Measurements from ENCODE around the gene FGD6.

The FGD6 gene

DNA sequence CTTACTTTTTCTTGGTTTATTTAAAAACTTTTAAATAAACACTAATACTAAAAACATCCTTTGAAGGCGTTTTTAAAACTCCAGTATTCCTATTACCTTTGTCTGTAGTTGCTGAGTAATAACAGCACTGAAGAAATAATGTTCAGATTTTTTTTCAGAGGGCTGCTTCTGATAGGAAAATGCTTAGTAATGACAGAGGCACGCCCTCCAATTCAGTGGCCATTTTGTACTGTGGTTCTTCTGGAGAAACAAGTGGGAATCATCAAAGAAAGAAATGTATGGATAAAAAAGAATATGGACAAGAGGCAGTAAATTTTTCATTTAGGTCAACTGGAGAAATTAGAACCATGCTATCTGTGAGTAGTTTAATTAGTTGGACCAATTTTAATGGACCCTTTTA, 13.9 kb upstream of the FGD6 start:
- no peak for DNase-seq (ENCODE audit: low read depth, low spot score)
- H3K9me3 ChIP-seq (ENCODE audit: insufficient read depth, low read length): peaks cover 17% of the 10 kb centered on the region
- H3K4me1 ChIP-seq (ENCODE audit: insufficient read depth, insufficient read length): no peaks in the 10 kb centered on the region
- H3K27me3 ChIP-seq (ENCODE audit: insufficient read depth, insufficient read length): no peaks in the 10 kb centered on the region
- TF ChIP-seq YY1 (IDR thresholded peaks at IDR 0.05; ENCODE audit: insufficient read depth, insufficient read length) (no peak), SUZ12 (IDR thresholded peaks at IDR 0.05; ENCODE audit: extremely low read depth, insufficient read depth, insufficient read length) (no peak), ZNF274 (IDR thresholded peaks at IDR 0.05; ENCODE audit: low read depth, low read length) (no peak)
- H3K36me3 ChIP-seq (ENCODE audit: insufficient read depth, insufficient read length, low read length): peaks cover 11% of the 10 kb centered on the region
- H3K4me3 ChIP-seq (ENCODE audit: insufficient read length, low read depth): no peak overlapping the region
- H3K9ac ChIP-seq (ENCODE audit: insufficient read length, low read depth): no peak overlapping the region

DNA sequence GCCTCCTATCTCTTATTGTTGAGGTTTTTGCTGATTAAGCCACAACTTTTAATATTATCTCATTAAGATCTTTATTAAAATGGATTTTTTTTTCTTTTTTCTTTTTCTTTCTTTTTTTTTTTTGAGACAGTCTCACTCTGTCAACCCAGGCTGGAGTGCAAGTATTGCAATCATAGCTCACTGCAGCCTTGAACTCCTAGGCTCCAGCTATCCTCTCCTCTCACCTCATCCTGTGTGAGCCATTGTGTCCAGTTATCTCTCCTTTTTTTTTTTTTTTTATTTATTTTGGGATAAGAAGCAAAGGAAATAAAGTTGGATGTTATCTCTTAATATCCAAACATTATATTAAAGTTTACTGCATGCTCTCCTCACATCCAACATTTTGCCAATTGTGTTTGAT, 13.0 kb upstream of the FGD6 start:
- no peak for DNase-seq (ENCODE audit: low read depth, low spot score)
- TF ChIP-seq SUZ12 (IDR thresholded peaks at IDR 0.05; ENCODE audit: extremely low read depth, insufficient read depth, insufficient read length) (no peak), ZNF274 (IDR thresholded peaks at IDR 0.05; ENCODE audit: low read depth, low read length) (no peak), YY1 (IDR thresholded peaks at IDR 0.05; ENCODE audit: insufficient read depth, insufficient read length) (no peak)

DNA sequence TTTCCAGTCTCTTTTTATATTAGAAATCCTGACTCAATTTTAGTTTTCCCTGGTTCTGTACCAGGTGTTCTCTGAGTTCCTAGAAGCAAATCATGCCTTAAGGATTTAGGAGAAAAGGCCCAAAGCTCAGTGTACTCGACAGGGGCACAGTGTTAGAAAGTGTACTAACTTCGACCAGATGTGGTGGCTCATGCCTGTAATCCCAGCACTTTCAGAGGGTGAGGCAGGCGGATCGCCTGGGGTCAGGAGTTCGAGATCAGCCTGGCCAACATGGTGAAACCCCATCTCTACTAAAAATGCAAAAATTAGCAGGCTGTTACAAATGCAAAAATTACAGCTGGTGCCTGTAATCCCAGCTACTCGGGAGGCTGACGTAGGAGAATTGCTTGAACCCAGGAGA, 12.4 kb upstream of the FGD6 start:
- Histone ChIP-seq H3K9ac (ENCODE audit: insufficient read length, low read depth) (no peak overlapping the region), H3K36me3 (ENCODE audit: insufficient read depth, insufficient read length, low read length) (peaks cover 23% of the 10 kb centered on the region), H3K9me3 (ENCODE audit: insufficient read depth, low read length) (peaks cover 13% of the 10 kb centered on the region), H3K4me3 (ENCODE audit: insufficient read length, low read depth) (no peak overlapping the region), H3K27me3 (ENCODE audit: insufficient read depth, insufficient read length) (no peaks in the 10 kb centered on the region), H3K4me1 (ENCODE audit: insufficient read depth, insufficient read length) (no peaks in the 10 kb centered on the region)
- TF ChIP-seq YY1 (IDR thresholded peaks at IDR 0.05; ENCODE audit: insufficient read depth, insufficient read length) (no peak), ZNF274 (IDR thresholded peaks at IDR 0.05; ENCODE audit: low read depth, low read length) (no peak), SUZ12 (IDR thresholded peaks at IDR 0.05; ENCODE audit: extremely low read depth, insufficient read depth, insufficient read length) (no peak)
- DNase-seq (ENCODE audit: low read depth, low spot score): no peak

More for the DNA sequence above, 13.0 kb upstream of the FGD6 start:
- H3K36me3 ChIP-seq (ENCODE audit: insufficient read depth, insufficient read length, low read length): peaks cover 16% of the 10 kb centered on the region
- no peaks in the 10 kb centered on the region for H3K27me3 ChIP-seq (ENCODE audit: insufficient read depth, insufficient read length)
- H3K4me1 ChIP-seq (ENCODE audit: insufficient read depth, insufficient read length): no peaks in the 10 kb centered on the region
- H3K4me3 ChIP-seq (ENCODE audit: insufficient read length, low read depth): no peak overlapping the region
- H3K9me3 ChIP-seq (ENCODE audit: insufficient read depth, low read length): peaks cover 14% of the 10 kb centered on the region
- H3K9ac ChIP-seq (ENCODE audit: insufficient read length, low read depth): no peak overlapping the region

DNA sequence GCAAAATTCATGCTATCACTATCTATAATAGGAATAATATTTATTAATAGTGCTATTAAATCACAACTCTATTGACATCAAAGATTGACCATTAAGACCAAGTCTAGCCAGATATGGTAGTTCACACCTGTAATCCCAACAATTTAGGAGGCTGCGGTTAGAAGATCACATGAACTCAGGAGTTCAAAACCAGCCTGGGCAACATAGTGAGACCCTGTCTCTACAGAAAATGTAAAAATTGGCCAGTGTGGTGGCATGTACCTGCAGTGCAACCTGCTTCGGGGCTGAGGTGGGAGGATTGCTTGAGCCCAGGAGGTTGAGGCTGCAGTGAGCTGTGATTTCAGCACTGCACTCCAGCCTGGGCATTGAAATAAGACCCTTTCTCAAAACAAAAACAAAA, 11.3 kb upstream of the FGD6 start:
- Histone ChIP-seq H3K36me3 (ENCODE audit: insufficient read depth, insufficient read length, low read length) (peaks cover 27% of the 10 kb centered on the region), H3K27me3 (ENCODE audit: insufficient read depth, insufficient read length) (no peaks in the 10 kb centered on the region), H3K4me1 (ENCODE audit: insufficient read depth, insufficient read length) (no peaks in the 10 kb centered on the region), H3K9ac (ENCODE audit: insufficient read length, low read depth) (no peak overlapping the region), H3K4me3 (ENCODE audit: insufficient read length, low read depth) (no peak overlapping the region), H3K9me3 (ENCODE audit: insufficient read depth, low read length) (peaks cover 3% of the 10 kb centered on the region)
- no peak for DNase-seq (ENCODE audit: low read depth, low spot score)
- TF ChIP-seq YY1 (IDR thresholded peaks at IDR 0.05; ENCODE audit: insufficient read depth, insufficient read length) (no peak), ZNF274 (IDR thresholded peaks at IDR 0.05; ENCODE audit: low read depth, low read length) (no peak), SUZ12 (IDR thresholded peaks at IDR 0.05; ENCODE audit: extremely low read depth, insufficient read depth, insufficient read length) (no peak)

DNA sequence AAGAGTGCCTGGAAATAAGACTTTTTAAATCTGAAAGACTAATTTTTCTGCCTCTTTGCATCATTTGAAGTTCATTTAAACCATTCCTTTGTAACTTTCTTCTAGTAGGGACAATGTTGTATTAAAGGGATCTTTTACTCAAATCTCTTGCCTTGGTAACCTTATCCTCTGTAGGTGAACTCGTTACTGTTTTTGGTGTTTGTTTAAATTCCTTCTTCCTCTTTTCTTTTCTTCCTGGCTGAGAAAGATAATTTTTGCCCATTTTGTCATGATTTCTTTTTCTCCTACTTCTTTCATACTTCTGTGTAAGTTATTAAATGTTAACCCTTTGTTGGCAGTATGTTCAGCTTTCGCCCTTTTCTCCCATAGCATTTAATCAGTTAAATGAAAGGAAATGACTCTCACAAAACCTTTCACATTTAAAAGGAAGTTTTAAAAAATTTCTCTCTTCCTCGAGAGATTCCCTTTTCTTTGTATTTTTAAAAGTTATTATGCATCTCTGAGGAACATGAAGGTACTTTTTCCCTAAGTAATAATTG, 10.6 kb upstream of the FGD6 start:
- DNase-seq (ENCODE audit: low read depth, low spot score): no peak

DNA sequence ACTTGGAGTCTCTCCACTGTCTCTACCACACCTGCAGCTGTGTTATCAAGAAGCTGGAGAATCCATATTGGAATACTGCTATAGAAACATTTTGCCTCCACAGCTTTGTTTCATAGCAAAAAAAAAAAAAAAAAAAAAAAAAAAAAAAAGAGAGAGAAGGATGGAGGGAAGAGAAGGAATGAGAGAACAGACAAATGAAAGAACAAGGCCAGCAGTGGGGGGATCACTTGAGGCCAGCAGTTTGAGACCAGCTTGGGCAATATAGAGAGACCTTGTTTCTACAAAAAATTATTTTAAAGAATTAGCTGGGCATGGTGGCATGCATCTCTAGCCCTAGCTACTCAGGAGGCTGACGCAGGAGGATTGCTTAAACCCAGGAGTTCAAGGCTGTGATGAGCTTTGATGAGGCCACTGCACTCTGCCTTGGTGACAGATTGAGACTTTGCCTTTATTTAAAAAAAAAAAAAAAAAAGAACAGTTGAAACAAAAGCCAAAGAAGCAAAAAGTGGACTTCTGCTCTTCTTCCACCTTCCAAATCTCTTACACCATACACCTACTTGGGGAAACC, 8.5 kb upstream of the FGD6 start:
- Histone ChIP-seq H3K36me3 (ENCODE audit: insufficient read depth, insufficient read length, low read length) (peaks cover 22% of the 10 kb centered on the region), H3K4me1 (ENCODE audit: insufficient read depth, insufficient read length) (no peaks in the 10 kb centered on the region)
- no peak for DNase-seq (ENCODE audit: low read depth, low spot score)

More for the DNA sequence above, 10.6 kb upstream of the FGD6 start:
- Histone ChIP-seq H3K4me1 (ENCODE audit: insufficient read depth, insufficient read length) (no peaks in the 10 kb centered on the region), H3K9ac (ENCODE audit: insufficient read length, low read depth) (no peak overlapping the region), H3K9me3 (ENCODE audit: insufficient read depth, low read length) (no peaks in the 10 kb centered on the region), H3K4me3 (ENCODE audit: insufficient read length, low read depth) (no peak overlapping the region), H3K36me3 (ENCODE audit: insufficient read depth, insufficient read length, low read length) (peaks cover 27% of the 10 kb centered on the region), H3K27me3 (ENCODE audit: insufficient read depth, insufficient read length) (no peaks in the 10 kb centered on the region)
- TF ChIP-seq ZNF274 (IDR thresholded peaks at IDR 0.05; ENCODE audit: low read depth, low read length) (no peak), YY1 (IDR thresholded peaks at IDR 0.05; ENCODE audit: insufficient read depth, insufficient read length) (no peak), SUZ12 (IDR thresholded peaks at IDR 0.05; ENCODE audit: extremely low read depth, insufficient read depth, insufficient read length) (no peak)

DNA sequence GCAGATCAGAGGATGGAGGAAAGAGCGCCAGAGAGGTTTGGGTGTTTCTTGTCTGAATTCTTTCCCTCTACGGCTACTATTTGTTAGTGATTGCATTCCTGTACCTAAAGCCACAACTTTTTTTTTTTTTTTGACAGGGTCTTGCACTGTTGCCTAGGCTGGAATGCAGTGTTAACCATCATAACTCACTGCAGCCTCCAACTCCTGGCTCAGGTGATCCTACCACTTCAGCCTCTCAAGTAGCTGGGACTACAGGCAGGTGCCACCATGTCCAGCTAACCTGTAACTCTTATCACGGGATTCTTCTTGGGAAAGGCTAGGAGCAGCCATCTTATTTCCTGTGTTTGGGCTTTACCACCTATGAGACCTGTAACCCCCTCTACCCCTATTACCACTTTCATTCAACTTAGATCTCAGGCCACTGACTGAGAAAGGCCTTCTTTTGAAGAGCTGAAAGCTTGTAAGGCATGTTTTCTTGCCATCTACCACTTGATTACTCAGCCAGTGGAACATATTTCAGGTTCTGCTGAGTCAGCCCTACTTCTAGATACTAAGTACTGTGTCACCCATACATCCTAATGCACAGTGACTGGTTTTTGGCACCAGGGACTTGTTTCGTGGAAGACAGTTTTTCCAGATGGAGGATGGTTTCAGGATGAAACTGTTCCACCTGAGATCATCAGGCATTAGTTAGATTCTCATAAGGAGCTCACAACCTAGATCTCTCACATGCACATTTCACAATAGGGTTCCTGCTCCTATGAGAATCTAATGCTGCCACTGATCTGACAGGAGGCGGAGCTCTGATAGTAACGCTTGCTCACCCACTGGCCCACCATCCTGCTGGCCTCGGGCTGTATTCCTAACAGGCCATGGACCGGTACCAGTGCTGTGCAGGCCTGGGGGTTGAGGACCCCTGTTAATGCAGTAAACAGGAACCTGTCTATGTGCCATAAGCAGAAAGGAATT, 7.2 kb upstream of the FGD6 start:
- Histone ChIP-seq H3K9ac (ENCODE audit: insufficient read length, low read depth) (no peak overlapping the region), H3K36me3 (ENCODE audit: insufficient read depth, insufficient read length, low read length) (peaks cover 27% of the 10 kb centered on the region), H3K27me3 (ENCODE audit: insufficient read depth, insufficient read length) (no peaks in the 10 kb centered on the region), H3K4me1 (ENCODE audit: insufficient read depth, insufficient read length) (no peaks in the 10 kb centered on the region), H3K9me3 (ENCODE audit: insufficient read depth, low read length) (no peaks in the 10 kb centered on the region), H3K4me3 (ENCODE audit: insufficient read length, low read depth) (no peak overlapping the region)
- DNase-seq (ENCODE audit: low read depth, low spot score): no peak
- TF ChIP-seq YY1 (IDR thresholded peaks at IDR 0.05; ENCODE audit: insufficient read depth, insufficient read length) (no peak), ZNF274 (IDR thresholded peaks at IDR 0.05; ENCODE audit: low read depth, low read length) (no peak), SUZ12 (IDR thresholded peaks at IDR 0.05; ENCODE audit: extremely low read depth, insufficient read depth, insufficient read length) (no peak)

More for the DNA sequence above, 8.5 kb upstream of the FGD6 start:
- H3K9me3 ChIP-seq (ENCODE audit: insufficient read depth, low read length): no peaks in the 10 kb centered on the region
- TF ChIP-seq YY1 (IDR thresholded peaks at IDR 0.05; ENCODE audit: insufficient read depth, insufficient read length): no peak
- H3K27me3 ChIP-seq (ENCODE audit: insufficient read depth, insufficient read length): no peaks in the 10 kb centered on the region
- H3K9ac ChIP-seq (ENCODE audit: insufficient read length, low read depth): no peak overlapping the region
- H3K4me3 ChIP-seq (ENCODE audit: insufficient read length, low read depth): no peak overlapping the region

All from NT2/D1 (cell line).